Measurements from ENCODE around the gene HSP90AA1.
"Not testable (repeated sequence)": the region's sequence is repeated elsewhere in the genome, so short reads cannot be mapped to it uniquely, and the experiment has no call there.

The HSP90AA1 gene

GRCh38 chr14:102092806-102093205 lies 6.0 kb upstream of the HSP90AA1 start:
- DNase-seq, result no peak

- no peak for DNase-seq
Measured at GRCh38 chr14:102090713-102091112, 3.9 kb upstream of the HSP90AA1 start.

GRCh38 chr14:102089621-102090343 lies 2.9 kb upstream of the HSP90AA1 start:
- no peak for DNase-seq

GRCh38 chr14:102088012-102088792 lies 1.4 kb upstream of the HSP90AA1 start:
- DNase-seq, result peak; percentile 32

GRCh38 chr14:102087762-102088011 lies 843 bp upstream of the HSP90AA1 start:
- no peak for DNase-seq

GRCh38 chr14:102086709-102086971 lies 204 bp downstream of the HSP90AA1 start:
- DNase-seq, result no peak

GRCh38 chr14:102085948-102086708 lies 716 bp downstream of the HSP90AA1 start:
- DNase-seq, result no peak

- no peak for DNase-seq
Measured at GRCh38 chr14:102085488-102085887, 1.4 kb downstream of the HSP90AA1 start.

GRCh38 chr14:102084931-102085330 lies 1.9 kb downstream of the HSP90AA1 start:
- no peak for DNase-seq

- not testable (repeated sequence) for DNase-seq
Measured at GRCh38 chr14:102084522-102084921, 2.3 kb downstream of the HSP90AA1 start.

- no peak for DNase-seq
Measured at GRCh38 chr14:102081231-102082080, 5.4 kb downstream of the HSP90AA1 start.

GRCh38 chr14:102080183-102081080 lies 6.4 kb downstream of the HSP90AA1 start:
- no peak for DNase-seq

GRCh38 chr14:102079700-102079979 lies 7.2 kb downstream of the HSP90AA1 start:
- no peak for DNase-seq

GRCh38 chr14:102078831-102079699 lies 7.8 kb downstream of the HSP90AA1 start:
- DNase-seq, result no peak

- DNase-seq, result not testable (repeated sequence)
Measured at GRCh38 chr14:102078361-102078791, 8.5 kb downstream of the HSP90AA1 start.

- no peak for DNase-seq
Measured at GRCh38 chr14:102077382-102077709, 9.5 kb downstream of the HSP90AA1 start.

- DNase-seq, result no peak
Measured at GRCh38 chr14:102075155-102075554, 11.7 kb downstream of the HSP90AA1 start.

GRCh38 chr14:102074415-102074964 lies 12.4 kb downstream of the HSP90AA1 start:
- no peak for DNase-seq

GRCh38 chr14:102071283-102071998 lies 15.4 kb downstream of the HSP90AA1 start:
- DNase-seq, result no peak

GRCh38 chr14:102066041-102066451 lies 20.8 kb downstream of the HSP90AA1 start:
- DNase-seq, result no peak
